ENCODE measurements around the gene COMMD3. TPM values are rescaled to one million over a fixed set of nuclear protein-coding genes. Genes with fewer than 3 reads are reported as not detected.

The COMMD3 gene
- total and polyA plus RNA-seq, 2 of the 8 experiments (the other 6 are each of a cell fraction or from before 2014, with no cell fraction given) = 2.3 to 2.7 TPM

GRCh38 chr10:22310928-22311327 is 5.3 kb upstream of the COMMD3 start:
- no peak overlapping the region for H3K23ac ChIP-seq (ENCODE audit: insufficient read length)
- no peak overlapping the region for H3K4me3 ChIP-seq (ENCODE audit: extremely low read depth in 1 of 4, insufficient read depth in 2 of 4, low read depth in 3 of 4, low read length in 4 of 4)
- H4K5ac ChIP-seq (ENCODE audit: insufficient read length, low read depth, low read length) = no peak overlapping the region
- no peak for FAIRE-seq
- no peaks in the 10 kb centered on the region for H4K20me1 ChIP-seq (replicated peaks in 1 of 2; ENCODE audit: control insufficient read depth in 1 of 2, insufficient read depth in 2 of 2, low read length in 2 of 2)
- H3K9me3 ChIP-seq (ENCODE audit: insufficient read depth in 2 of 2, low read depth in 1 of 2, low read length in 1 of 2) = no peaks in the 10 kb centered on the region
- peaks cover 7 to 25% (median 16%) of the 10 kb centered on the region in 4 experiments for H3K27me3 ChIP-seq (replicated peaks in 1 of 4; ENCODE audit: control insufficient read depth in 3 of 4, extremely low read depth in 1 of 4, insufficient read depth in 3 of 4, low read length in 3 of 4)
- no peak overlapping the region for H2BK20ac ChIP-seq (ENCODE audit: low read length)
- H3K56ac ChIP-seq (replicated peaks; ENCODE audit: insufficient read length, low read depth, low read length) = no peak overlapping the region
- H2AK5ac ChIP-seq (ENCODE audit: low read depth, low read length) = no peak overlapping the region
- DNase-seq (ENCODE audit: low read depth in 1 of 2, low spot score in 2 of 2) = no peak
- H3K18ac ChIP-seq (ENCODE audit: extremely low read depth, low read length) = no peak overlapping the region
- H2AFZ ChIP-seq (ENCODE audit: low read length) = no peak overlapping the region
- H3K23me2 ChIP-seq (ENCODE audit: low read depth, low read length) = peaks cover 4% of the 10 kb centered on the region
- no peaks in the 10 kb centered on the region for H3K36me3 ChIP-seq (ENCODE audit: control insufficient read depth in 2 of 4, insufficient read depth in 4 of 4, low read length in 3 of 4)
- H3K14ac ChIP-seq (ENCODE audit: insufficient read length) = no peak overlapping the region
- no peak overlapping the region for H3K27ac ChIP-seq (ENCODE audit: low read depth, low read length)
- H2BK120ac ChIP-seq (replicated peaks; ENCODE audit: low read depth, low read length) = no peak overlapping the region
- H2BK12ac ChIP-seq (ENCODE audit: low read depth, low read length) = no peak overlapping the region
- no peak overlapping the region for H3K9ac ChIP-seq (replicated peaks in 1 of 4; ENCODE audit: extremely low read depth in 1 of 4, low read depth in 3 of 4, low read length in 3 of 4)
- no peaks in the 10 kb centered on the region for H3K79me1 ChIP-seq (ENCODE audit: low read depth, low read length)
- no peak overlapping the region for H3K4ac ChIP-seq (replicated peaks; ENCODE audit: insufficient read length, low read depth, low read length)
- H4K91ac ChIP-seq (replicated peaks; ENCODE audit: insufficient read length, low read length) = no peak overlapping the region
- no peak overlapping the region for H2BK5ac ChIP-seq (ENCODE audit: low read depth, low read length)
- CTCF ChIA-PET (ENCODE audit: partially characterized antibody) = no interaction called here
- H2BK15ac ChIP-seq (ENCODE audit: low read length) = no peak overlapping the region
- TF ChIP-seq BCL11A (IDR thresholded peaks at IDR 0.05; ENCODE audit: low read depth in 2 of 2, low read length in 2 of 2) (no peak), PHF8 (conservative IDR thresholded peaks at IDR 0.05; ENCODE audit: low read depth, low read length) (no peak)
- POLR2A ChIA-PET (ENCODE audit: partially characterized antibody) = no interaction called here
- H3K79me2 ChIP-seq (ENCODE audit: control insufficient read depth in 1 of 2, insufficient read depth in 2 of 2, low read length in 2 of 2) = no peaks in the 10 kb centered on the region
- H3K4me1 ChIP-seq (replicated peaks in 1 of 4; ENCODE audit: control insufficient read depth in 3 of 4, insufficient read depth in 4 of 4, low read length in 3 of 4) = no peaks in the 10 kb centered on the region; a peak in 1 of 7 replicates
- H3K4me2 ChIP-seq (ENCODE audit: insufficient read depth in 1 of 2, low read depth in 2 of 2, low read length in 2 of 2) = no peak overlapping the region
- H4K8ac ChIP-seq (ENCODE audit: extremely low read depth, insufficient read depth, low read length) = no peak overlapping the region

Data from H1 (cell line).